H9 (cell line): ENCODE data around the gene BCL2L15. TPM values are rescaled to one million over a fixed set of nuclear protein-coding genes. Genes with fewer than 3 reads are reported as not detected.
A peak's percentile ranks its signal among the peaks of the same experiment; 100 is the strongest.

Source experiments
- DNase-seq: peaks from one replicate; pipeline ENCODE4 v3.0.0-alpha.2; 2017
- H2AFZ ChIP-seq: one replicate; pipeline ENCODE4 v1.6.1; 2013; ENCODE audit warnings: mild to moderate bottlenecking, low read length, control low read depth, moderate library complexity
- H2AK5ac ChIP-seq: 2 replicates; pipeline ENCODE4 v1.6.1; 2013; ENCODE audit warnings: low read length, control low read depth, mixed read lengths; ENCODE audit not compliant: insufficient read length
- H2BK120ac ChIP-seq: one replicate; pipeline ENCODE4 v1.6.1; 2013; ENCODE audit warnings: low read depth, mild to moderate bottlenecking, low read length, control low read depth, inconsistent platforms; ENCODE audit not compliant: poor library complexity, severe bottlenecking
- H2BK12ac ChIP-seq: 2 replicates; pipeline ENCODE4 v1.6.1; 2013; ENCODE audit warnings: low read length, control low read depth, mixed read lengths, low read depth; ENCODE audit not compliant: insufficient read length
- H2BK15ac ChIP-seq: 2 replicates; pipeline ENCODE4 v1.6.1; 2013; ENCODE audit warnings: low read depth, low read length, control low read depth
- H2BK20ac ChIP-seq: one replicate; pipeline ENCODE4 v1.6.1; 2013; ENCODE audit warnings: low read depth, mild to moderate bottlenecking, low read length, control low read depth, inconsistent platforms; ENCODE audit not compliant: poor library complexity, severe bottlenecking
- H2BK5ac ChIP-seq: 2 replicates; pipeline ENCODE4 v1.6.1; 2013; ENCODE audit warnings: low read length, control low read depth, mixed read lengths; ENCODE audit not compliant: insufficient read length
- H3K14ac ChIP-seq: 2 replicates; pipeline ENCODE4 v1.6.1; 2013; ENCODE audit warnings: low read length, control low read depth; ENCODE audit not compliant: insufficient read depth
- H3K18ac ChIP-seq: 2 replicates; pipeline ENCODE4 v1.6.1; 2013; ENCODE audit warnings: low read depth, mild to moderate bottlenecking, mixed read lengths, low read length, control low read depth; ENCODE audit not compliant: insufficient read length
- H3K23ac ChIP-seq: 2 replicates; pipeline ENCODE4 v1.6.1; 2013; ENCODE audit warnings: low read length, control low read depth, mixed read lengths, low read depth; ENCODE audit not compliant: insufficient read length
- H3K23me2 ChIP-seq: 2 replicates; pipeline ENCODE4 v1.6.1; 2013; ENCODE audit warnings: low read depth, mild to moderate bottlenecking, mixed read lengths, low read length, control low read depth; ENCODE audit not compliant: insufficient read length, poor library complexity, severe bottlenecking
- H3K27ac ChIP-seq: 2 replicates; pipeline ENCODE4 v1.5.1; 2013; ENCODE audit warnings: low read length, control low read depth, mixed read lengths, low read depth; ENCODE audit not compliant: insufficient read length
- H3K27me3 ChIP-seq: 2 replicates; pipeline ENCODE4 v1.6.1; 2013; ENCODE audit warnings: low read length, control low read depth, inconsistent platforms; ENCODE audit not compliant: insufficient read depth
- H3K4ac ChIP-seq: 2 replicates; pipeline ENCODE4 v1.6.1; 2013; ENCODE audit warnings: low read depth, mild to moderate bottlenecking, control low read depth, inconsistent platforms, low read length, moderate library complexity
- H3K4me1 ChIP-seq: 2 replicates; pipeline ENCODE4 v1.6.1; 2013; ENCODE audit warnings: low read length, control low read depth, inconsistent platforms; ENCODE audit not compliant: insufficient read depth
- H3K4me2 ChIP-seq: 2 replicates; pipeline ENCODE4 v1.6.1; 2013; ENCODE audit warnings: low read length, control low read depth, mixed read lengths; ENCODE audit not compliant: insufficient read length, insufficient read depth
- H3K56ac ChIP-seq: 2 replicates; pipeline ENCODE4 v1.6.1; 2013; ENCODE audit warnings: low read depth, mild to moderate bottlenecking, mixed read lengths, low read length, control low read depth; ENCODE audit not compliant: insufficient read length
- H3K79me1 ChIP-seq: 2 replicates; pipeline ENCODE4 v1.6.1; 2013; ENCODE audit warnings: low read depth, mild to moderate bottlenecking, moderate library complexity, low read length, control low read depth, inconsistent platforms; ENCODE audit not compliant: insufficient read depth, poor library complexity, severe bottlenecking
- H3K79me2 ChIP-seq: 2 replicates; pipeline ENCODE4 v1.6.1; 2013; ENCODE audit warnings: low read length, control low read depth, inconsistent platforms; ENCODE audit not compliant: insufficient read depth
- H3K9ac ChIP-seq: 2 replicates; pipeline ENCODE4 v1.6.1; 2013; ENCODE audit warnings: low read length, control low read depth, mixed read lengths; ENCODE audit not compliant: insufficient read length; ENCODE audit errors: extremely low read depth
- H3K9me3 ChIP-seq: one replicate; pipeline ENCODE4 v1.6.1; 2013; ENCODE audit warnings: low read depth, low read length, inconsistent platforms; ENCODE audit not compliant: control insufficient read depth
- H3T11ph ChIP-seq: one replicate; pipeline ENCODE4 v1.6.1; 2013; ENCODE audit warnings: mild to moderate bottlenecking, low read length, control low read depth, inconsistent platforms
- H4K20me1 ChIP-seq: one replicate; pipeline ENCODE4 v1.6.1; 2013; ENCODE audit not compliant: control insufficient read depth, insufficient read length, insufficient read depth
- H4K5ac ChIP-seq: 2 replicates; pipeline ENCODE4 v1.6.1; 2013; ENCODE audit warnings: low read depth, mild to moderate bottlenecking, mixed read lengths, low read length, control low read depth; ENCODE audit not compliant: insufficient read length
- H4K8ac ChIP-seq: replicated peaks from 2 replicates; pipeline ENCODE4 v1.6.1; 2013; ENCODE audit warnings: low read length, control low read depth, mixed read lengths, low read depth; ENCODE audit not compliant: insufficient read length
- H4K91ac ChIP-seq: 2 replicates; pipeline ENCODE4 v1.6.1; 2013; ENCODE audit warnings: low read depth, mild to moderate bottlenecking, moderate library complexity, mixed read lengths, low read length, control low read depth; ENCODE audit not compliant: insufficient read length
- H3K27ac Mint-ChIP-seq, 3 experiments: 2 replicates in 2 of 3; 3 replicates in 1 of 3; pipeline ENCODE4 v1.8.0; 2020 to 2021; ENCODE audit warnings: mixed read lengths in 3 of 3, mild to moderate bottlenecking in 1 of 3, moderate library complexity in 1 of 3
- H3K27me3 Mint-ChIP-seq: 2 replicates; pipeline ENCODE4 v1.8.0; 2021; ENCODE audit warnings: low read depth, mild to moderate bottlenecking, moderate library complexity, mixed read lengths
- H3K36me3 Mint-ChIP-seq, 3 experiments: 2 replicates in 2 of 3; 3 replicates in 1 of 3; pipeline ENCODE4 v1.8.0; 2020 to 2021; ENCODE audit warnings: low read depth in 3 of 3, mixed read lengths in 3 of 3; ENCODE audit not compliant: insufficient read depth in 1 of 3
- H3K4me1 Mint-ChIP-seq, 2 experiments: 2 replicates each; pipeline ENCODE4 v1.8.0; 2020; ENCODE audit warnings: mixed read lengths in 2 of 2
- H3K4me3 Mint-ChIP-seq, 2 experiments: 2 replicates in 1 of 2; 3 replicates in 1 of 2; pipeline ENCODE4 v1.8.0; 2020 to 2021; ENCODE audit warnings: mild to moderate bottlenecking in 2 of 2, mixed read lengths in 2 of 2, moderate library complexity in 1 of 2
- H3K9me3 Mint-ChIP-seq, 2 experiments: 2 replicates in 1 of 2; 3 replicates in 1 of 2; pipeline ENCODE4 v1.8.0; 2020; ENCODE audit warnings: mild to moderate bottlenecking in 2 of 2, mixed read lengths in 2 of 2, moderate library complexity in 1 of 2
- WGBS: extraction: QIAGEN DNeasy Blood & Tissue Kit; methylation state at CpG from one replicate; pipeline ENCODE4 v1.1.7; 2013; ENCODE audit warnings: missing lambda C conversion rate, low lambda C conversion rate, mixed read lengths; ENCODE audit not compliant: insufficient read length; ENCODE audit errors: extremely low coverage; 5-methylcytosine and 5-hydroxymethylcytosine counted together
- total RNA-seq: library from RNA; stranded (reverse); gene quantifications from 2 replicates; pipeline ENCODE4 v1.2.1, GENCODE V29; 2021
- TF ChIP-seq, protein P1 (sequence below): fragments of 200-600 bp; sonication (generic); conservative IDR thresholded peaks from 3 replicates; pipeline ENCODE4 v1.8.0; 2021; ENCODE audit warnings: antibody characterized with exemption, mild to moderate bottlenecking

The BCL2L15 gene
- total RNA-seq, 1 experiment from 2014 or later = 0.22 TPM

DNA sequence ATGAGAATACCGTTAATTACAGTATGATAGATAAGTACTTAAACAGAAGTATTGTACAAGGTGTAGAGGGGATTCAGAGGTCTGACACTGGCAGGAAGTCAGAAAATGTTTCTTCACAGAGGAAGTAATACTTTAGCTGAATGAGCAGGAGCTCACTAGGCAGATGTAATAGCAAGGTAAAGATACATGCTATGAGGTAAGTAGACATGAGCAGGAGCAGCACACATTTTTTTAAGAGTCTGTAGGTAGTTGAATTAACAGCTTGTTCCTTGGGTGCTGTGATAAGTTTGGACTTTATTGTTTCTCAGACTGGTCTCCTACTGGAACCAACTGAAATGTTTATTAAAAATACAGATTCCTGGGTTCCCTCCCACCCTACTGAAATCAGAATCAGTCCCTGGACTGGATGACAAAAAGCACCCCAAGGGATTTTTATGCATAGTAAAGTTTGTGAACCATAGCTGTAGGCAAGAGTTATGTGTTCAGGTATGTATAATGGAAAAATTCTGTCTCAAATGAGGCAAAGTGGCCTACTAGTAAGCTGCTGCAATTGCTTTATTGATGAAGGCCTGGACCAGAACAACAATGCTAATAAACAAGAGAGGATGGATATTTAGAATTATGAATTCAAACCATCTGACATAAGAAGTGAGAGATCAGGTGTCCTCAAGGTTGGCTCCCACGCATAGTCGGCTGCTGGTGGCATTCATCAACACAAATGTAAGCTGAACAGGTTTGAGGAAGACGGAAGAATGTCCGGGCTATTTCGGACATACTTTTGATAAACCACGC is 16.3 kb upstream of the BCL2L15 start:
- Histone ChIP-seq H3K14ac (no peak overlapping the region), H2AFZ (no peak overlapping the region), H3T11ph (no peak overlapping the region), H3K9me3 (no peaks in the 10 kb centered on the region), H4K91ac (no peak overlapping the region), H3K27ac (no peak overlapping the region), H3K18ac (no peak overlapping the region), H4K5ac (no peak overlapping the region), H3K4me1 (no peaks in the 10 kb centered on the region), H2BK12ac (no peak overlapping the region), H3K4ac (no peak overlapping the region), H3K27me3 (no peaks in the 10 kb centered on the region), H2BK15ac (no peak overlapping the region), H4K8ac (no peak overlapping the region), H3K23me2 (peaks cover 11% of the 10 kb centered on the region), H3K79me1 (no peaks in the 10 kb centered on the region), H3K9ac (peak overlapping the region; percentile 49), H2BK20ac (no peak overlapping the region), H3K56ac (no peak overlapping the region), H3K4me2 (peak overlapping the region; percentile 79), H2BK120ac (no peak overlapping the region), H2AK5ac (no peak overlapping the region), H3K23ac (no peak overlapping the region), H4K20me1 (no peaks in the 10 kb centered on the region), H3K79me2 (no peaks in the 10 kb centered on the region), H2BK5ac (no peak overlapping the region)
- peak overlapping the region; percentile 94 to 96 for H3K4me3 Mint-ChIP-seq
- 0 out of 7 replicates have a peak overlapping the region, but pooled peaks of 1 of the 3 experiments have one; percentile 85 for H3K27ac Mint-ChIP-seq
- no peaks in the 10 kb centered on the region for H3K27me3 Mint-ChIP-seq
- no peak for DNase-seq
- no peaks in the 10 kb centered on the region for H3K9me3 Mint-ChIP-seq
- H3K36me3 Mint-ChIP-seq = peaks cover 0 to 30% (median 21%) of the 10 kb centered on the region in 3 experiments; a peak in 5 of 7 replicates
- no CpG with 5 or more reads among the region's 7 CpGs for WGBS
- H3K4me1 Mint-ChIP-seq = peaks cover 11% of the 10 kb centered on the region in 2 experiments
- TF ChIP-seq, protein P1, sequence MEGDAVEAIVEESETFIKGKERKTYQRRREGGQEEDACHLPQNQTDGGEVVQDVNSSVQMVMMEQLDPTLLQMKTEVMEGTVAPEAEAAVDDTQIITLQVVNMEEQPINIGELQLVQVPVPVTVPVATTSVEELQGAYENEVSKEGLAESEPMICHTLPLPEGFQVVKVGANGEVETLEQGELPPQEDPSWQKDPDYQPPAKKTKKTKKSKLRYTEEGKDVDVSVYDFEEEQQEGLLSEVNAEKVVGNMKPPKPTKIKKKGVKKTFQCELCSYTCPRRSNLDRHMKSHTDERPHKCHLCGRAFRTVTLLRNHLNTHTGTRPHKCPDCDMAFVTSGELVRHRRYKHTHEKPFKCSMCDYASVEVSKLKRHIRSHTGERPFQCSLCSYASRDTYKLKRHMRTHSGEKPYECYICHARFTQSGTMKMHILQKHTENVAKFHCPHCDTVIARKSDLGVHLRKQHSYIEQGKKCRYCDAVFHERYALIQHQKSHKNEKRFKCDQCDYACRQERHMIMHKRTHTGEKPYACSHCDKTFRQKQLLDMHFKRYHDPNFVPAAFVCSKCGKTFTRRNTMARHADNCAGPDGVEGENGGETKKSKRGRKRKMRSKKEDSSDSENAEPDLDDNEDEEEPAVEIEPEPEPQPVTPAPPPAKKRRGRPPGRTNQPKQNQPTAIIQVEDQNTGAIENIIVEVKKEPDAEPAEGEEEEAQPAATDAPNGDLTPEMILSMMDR = no peak
